Stimulated activated CD4-positive, alpha-beta T cell treated with anti-CD3 and anti-CD28 coated beads, Interleukin-12 subunit alpha, Interleukin-12 subunit beta, amount 100 ng/mL, for 4 hours (primary cell): Measurements from ENCODE around the gene CAV2.

Source experiments
- DNase-seq: peaks from one replicate; pipeline ENCODE4 v3.0.0-alpha.2; 2020

CAV2 gene

DNA sequence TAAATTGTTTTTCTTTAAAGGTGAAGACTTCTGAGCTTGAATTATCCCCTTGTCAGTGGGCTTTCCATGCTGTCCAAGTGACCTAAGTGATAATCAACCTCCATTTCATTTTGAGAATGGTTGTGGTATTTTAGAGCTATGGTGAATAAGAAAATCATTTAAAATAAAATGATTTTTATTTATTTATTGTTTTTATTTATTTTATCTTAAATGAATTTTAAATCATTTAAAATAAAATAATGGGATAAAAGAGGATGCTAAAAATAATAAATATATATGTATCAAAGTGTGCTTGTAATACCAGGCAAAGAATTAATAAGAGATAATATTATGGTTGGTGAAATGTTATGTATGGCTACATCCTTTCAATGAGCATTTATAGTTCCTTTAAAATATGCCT lies 49.8 kb downstream of the CAV2 start:
- no peak for DNase-seq

DNA sequence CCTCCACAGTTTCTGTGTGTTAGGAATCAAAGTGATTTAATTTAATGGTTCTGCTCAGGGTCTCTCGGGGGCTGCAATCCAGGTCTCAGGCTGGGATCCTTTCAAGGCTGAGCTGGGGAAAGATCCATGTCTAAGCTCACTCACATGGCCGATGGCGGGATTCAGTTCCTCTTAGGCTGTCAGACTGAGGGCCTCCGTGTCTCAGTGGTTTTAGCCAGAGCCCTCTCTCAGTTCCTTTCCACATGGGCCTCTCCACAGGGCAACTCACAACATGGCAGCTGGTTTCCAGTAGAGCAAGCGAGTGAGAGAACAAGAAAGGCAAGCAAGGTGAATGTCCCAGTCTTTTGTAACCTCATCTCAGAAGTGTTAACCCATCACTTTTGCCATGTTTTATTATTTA lies 52.2 kb downstream of the CAV2 start:
- DNase-seq: no peak

- DNase-seq: no peak
Observed at GRCh38 chr7:116552602-116553001, 53.1 kb downstream of the CAV2 start.

- no peak for DNase-seq
Observed at GRCh38 chr7:116553168-116553964, 53.8 kb downstream of the CAV2 start.

DNA sequence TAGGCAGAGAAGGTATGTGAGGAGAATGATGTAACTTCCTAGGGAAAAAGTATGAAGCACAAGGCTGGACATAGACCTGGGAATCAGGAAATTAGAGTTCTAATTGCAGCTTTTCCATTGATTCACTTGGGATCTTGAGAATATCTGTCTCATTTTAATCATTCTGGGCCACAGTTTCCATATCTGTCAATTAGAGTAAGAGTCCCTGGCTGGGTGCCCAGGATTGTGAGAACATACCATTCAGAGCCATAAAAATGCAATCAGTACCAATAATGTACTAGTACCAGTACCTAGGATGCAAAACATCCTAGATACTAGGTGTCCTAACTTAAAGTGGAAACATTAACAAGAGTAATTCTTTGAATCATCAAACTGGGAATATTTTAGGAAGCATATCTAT lies 54.9 kb downstream of the CAV2 start:
- no peak for DNase-seq

- DNase-seq: no peak
Observed at GRCh38 chr7:116554911-116555310, 55.4 kb downstream of the CAV2 start.

GRCh38 chr7:116557066-116557585 lies 57.6 kb downstream of the CAV2 start:
- DNase-seq: no peak

- DNase-seq: no peak
Observed at GRCh38 chr7:116557901-116558300, 58.4 kb downstream of the CAV2 start.
